GM12878 (cell line): ENCODE measurements around the gene PTX4. TPM values are rescaled to one million over a fixed set of nuclear protein-coding genes. Genes with fewer than 3 reads are reported as not detected.

Source experiments
- ATF2 ChIP-seq: IDR thresholded peaks from 2 replicates; pipeline ENCODE4 v1.6.1; 2012; ENCODE audit warnings: low read length, inconsistent platforms
- ESRRA ChIP-seq: IDR thresholded peaks from 2 replicates; pipeline ENCODE4 v1.6.1; 2012; ENCODE audit warnings: mild to moderate bottlenecking, low read length, improper control_type of control experiment
- GABPA ChIP-seq: IDR thresholded peaks from 2 replicates; pipeline ENCODE4 v1.6.1; 2014; ENCODE audit warnings: antibody characterized with exemption, low read depth, mild to moderate bottlenecking, inconsistent platforms
- IRF3 ChIP-seq: fragments of 450-650 bp; IDR thresholded peaks from 2 replicates; pipeline ENCODE4 v1.6.1; 2014; ENCODE audit warnings: mild to moderate bottlenecking
- MLLT1 ChIP-seq: fragments of 450-650 bp; IDR thresholded peaks from 2 replicates; pipeline ENCODE4 v1.6.1; 2016; ENCODE audit warnings: mild to moderate bottlenecking
- MXI1 ChIP-seq: fragments of 150-350 bp; IDR thresholded peaks from 2 replicates; pipeline ENCODE4 v1.6.1; 2011; ENCODE audit warnings: low read depth, mild to moderate bottlenecking, inconsistent platforms, low read length, improper control_type of control experiment
- PKNOX1 ChIP-seq: fragments of 450-650 bp; IDR thresholded peaks from 2 replicates; pipeline ENCODE4 v1.6.1; 2016; ENCODE audit warnings: mild to moderate bottlenecking
- PRDM15 ChIP-seq: fragments of 450-650 bp; formaldehyde crosslinking; IDR thresholded peaks from 2 replicates; pipeline ENCODE4 v1.4.0; 2020; ENCODE audit warnings: mild to moderate bottlenecking, moderate library complexity
- RCOR1 ChIP-seq: conservative IDR thresholded peaks from 2 replicates; pipeline ENCODE4 v1.6.1; 2012; ENCODE audit warnings: low read depth, low read length, improper control_type of control experiment
- RELB ChIP-seq: fragments of 450-650 bp; IDR thresholded peaks from 2 replicates; pipeline ENCODE4 v1.6.1; 2017; ENCODE audit warnings: low read depth, mild to moderate bottlenecking, moderate library complexity
- SREBF1 ChIP-seq: IDR thresholded peaks from 2 replicates; pipeline ENCODE4 v1.6.1; 2012; ENCODE audit warnings: mild to moderate bottlenecking, low read length
- TAF1 ChIP-seq: IDR thresholded peaks from 2 replicates; pipeline ENCODE4 v1.6.1; 2011; ENCODE audit warnings: mild to moderate bottlenecking, low read depth, low read length, borderline replicate concordance
- ZNF24 ChIP-seq: fragments of 450-650 bp; IDR thresholded peaks from 2 replicates; pipeline ENCODE4 v1.6.1; 2017; ENCODE audit warnings: antibody characterized with exemption, mild to moderate bottlenecking
- polyA plus RNA-seq, 11 experiments: library from polyadenylated mRNA; depleted of rRNA in 4 of 11; unstranded in 6 of 11; stranded (reverse) in 5 of 11; fragments of >200 nt; fragmentation: Nextera tagmentation in 4 of 11; fragmentation: Illumina TruSeq in 1 of 11; extraction: Ambion mirVana in 4 of 11; extraction: Trizol in 1 of 11; gene quantifications; 1 replicate in 1 of 11; 2 replicates in 10 of 11; pipeline versions ENCODE4 v1.2.1 to v1.2.3, GENCODE V29; 2011 to 2016; ENCODE audit warnings: inconsistent platforms in 2 of 11, missing spikeins in 2 of 11, low read depth in 1 of 11
- total RNA-seq, 4 experiments: library from RNA; depleted of rRNA in 3 of 4; stranded (reverse); fragments of >200 nt in 3 of 4; fragmentation: Illumina TruSeq in 1 of 4; extraction: Trizol in 1 of 4; gene quantifications; 2 replicates each; pipeline versions ENCODE4 v1.2.1 to v1.2.3, GENCODE V29; 2013 to 2021

The PTX4 gene
- total and polyA plus RNA-seq, 10 of the 15 experiments (the other 5 are each of a cell fraction or from before 2014, with no cell fraction given): not detected

- TF ChIP-seq PRDM15 (CRISPR knock-in tag): no peak
- TF ChIP-seq MXI1: no peak
- no peak for TF ChIP-seq ATF2
- no peak for TF ChIP-seq MLLT1
- TF ChIP-seq RCOR1: no peak
- TF ChIP-seq SREBF1: no peak
- no peak for TF ChIP-seq ESRRA
- TF ChIP-seq GABPA: no peak
- TF ChIP-seq TAF1: no peak
- no peak for TF ChIP-seq ZNF24
- TF ChIP-seq IRF3: no peak
- no peak for TF ChIP-seq RELB
- no peak for TF ChIP-seq PKNOX1
These were observed 23.7 kb downstream of the PTX4 start (continued) for GRCh38 chr16:1464894-1465566.
